ENCODE measurements around the gene PRDM11.

DNA sequence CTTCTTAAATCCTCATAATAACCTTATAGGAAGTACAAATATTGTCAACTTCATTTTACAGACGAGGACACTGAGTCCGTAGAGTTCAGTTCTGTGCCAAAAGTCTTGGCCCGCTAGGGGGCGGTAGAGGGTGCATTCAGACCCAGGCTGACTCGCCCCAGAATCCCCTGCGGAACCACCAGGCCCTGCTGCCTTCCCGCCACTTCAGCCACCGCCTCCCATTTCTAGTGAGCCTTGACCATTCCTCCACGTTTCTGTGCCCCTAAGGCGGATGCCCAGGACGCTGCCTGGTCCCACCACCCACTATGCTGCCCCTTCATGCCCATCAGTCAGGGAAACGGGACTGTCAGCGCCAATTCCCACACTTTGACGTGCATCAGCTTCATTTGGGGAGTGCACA is 120.6 kb downstream of the PRDM11 start:
- no peak for TF ChIP-seq POLR2A (IDR thresholded peaks at IDR 0.05; ENCODE audit: low read depth)
- no peak for TF ChIP-seq CTCF (IDR thresholded peaks at IDR 0.05)
- no peak for TF ChIP-seq EP300 (IDR thresholded peaks at IDR 0.05)
- no peak for TF ChIP-seq POLR2AphosphoS5 (IDR thresholded peaks at IDR 0.05)
